ENCODE results near the gene COX20.

Gene COX20

DNA sequence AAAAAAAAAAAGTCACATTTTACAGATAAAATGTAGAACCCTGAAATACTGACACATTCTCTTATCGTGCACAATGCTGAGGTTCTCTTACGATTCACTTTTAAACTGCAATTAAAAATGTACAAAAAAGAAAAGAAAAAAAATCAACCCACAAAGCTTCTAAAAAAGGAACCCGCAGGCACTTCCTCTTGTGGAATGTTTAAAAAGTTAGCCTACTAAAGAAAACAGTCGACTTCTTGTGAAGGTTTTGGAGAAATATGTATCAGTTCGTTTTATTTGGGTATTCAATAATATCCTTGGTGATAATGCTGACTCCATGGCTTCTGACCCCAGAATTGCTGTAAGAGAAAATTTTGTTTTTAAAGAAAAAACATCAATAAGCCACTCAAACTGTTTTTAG, 18.7 kb downstream of the COX20 start:
- DNase-seq = no peak

DNA sequence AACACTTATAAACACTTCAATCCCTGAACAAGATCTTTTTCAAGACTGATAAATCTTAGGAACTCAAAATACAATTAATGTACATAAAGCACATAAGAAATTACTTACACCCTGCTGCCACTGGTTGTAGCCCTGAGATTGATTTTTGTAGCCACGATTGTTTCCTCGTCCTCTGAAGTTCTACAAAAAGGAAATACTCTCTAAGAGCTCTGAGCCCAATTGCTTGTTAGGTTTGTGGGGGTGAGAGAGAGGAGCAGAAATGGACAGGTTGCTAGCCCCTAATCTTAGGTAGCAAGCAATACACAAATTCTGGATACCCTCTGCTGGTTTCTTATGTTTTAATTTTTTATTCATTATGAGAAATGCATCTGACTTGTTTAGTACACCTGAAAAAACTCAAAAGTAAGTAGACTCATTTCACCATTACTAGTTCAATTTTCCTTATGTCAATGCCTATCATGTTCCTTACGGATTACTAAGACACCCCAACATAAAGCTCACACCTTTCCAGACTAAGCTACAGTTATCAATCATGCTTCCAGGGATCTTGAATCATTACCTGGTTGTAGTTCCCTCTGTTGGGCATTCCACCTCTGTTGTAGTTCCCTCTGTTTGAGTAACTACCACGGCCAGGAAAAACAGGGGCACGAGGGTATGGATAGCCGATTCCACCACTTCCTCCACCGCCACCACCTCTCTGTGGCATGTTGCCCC, 19.6 kb downstream of the COX20 start:
- DNase-seq = no peak

DNA sequence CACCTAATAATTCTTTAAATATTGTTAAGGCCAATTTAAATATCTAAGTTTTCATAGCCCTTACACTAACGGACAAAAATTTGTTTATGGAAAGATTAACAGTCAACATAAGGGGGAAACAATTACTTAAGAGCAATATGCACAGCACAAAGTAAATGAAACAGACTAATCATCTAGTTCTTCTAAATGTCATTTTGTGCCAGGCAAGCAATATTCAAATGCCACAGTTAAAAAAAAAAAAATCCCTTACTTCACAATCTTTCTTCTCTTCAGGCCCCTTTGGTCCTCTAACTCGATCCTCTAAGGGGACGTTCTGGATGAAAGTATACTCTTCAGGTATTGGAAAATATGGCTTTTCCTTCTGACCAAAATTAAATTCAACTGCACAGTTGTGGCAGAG, 22.3 kb downstream of the COX20 start:
- no peak for DNase-seq

DNA sequence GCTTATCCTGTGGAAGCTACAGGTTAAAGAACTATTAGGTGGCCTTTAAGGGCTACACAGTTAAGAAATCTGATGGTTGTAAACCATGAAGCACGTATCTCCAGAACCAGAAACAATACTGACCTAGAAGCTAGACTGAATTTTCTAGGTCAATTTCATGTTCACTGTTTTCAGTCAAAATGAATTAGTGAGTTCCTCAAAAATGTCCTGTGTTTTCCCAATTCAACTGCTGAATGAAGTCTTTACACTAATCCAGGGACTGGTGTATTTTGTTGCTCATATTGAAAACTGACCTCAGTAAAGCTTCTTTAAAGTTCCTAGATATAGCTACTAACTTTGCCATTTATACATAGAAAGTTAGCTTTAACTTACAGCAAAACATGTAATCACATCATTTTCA, 22.9 kb downstream of the COX20 start:
- DNase-seq = no peak

DNA sequence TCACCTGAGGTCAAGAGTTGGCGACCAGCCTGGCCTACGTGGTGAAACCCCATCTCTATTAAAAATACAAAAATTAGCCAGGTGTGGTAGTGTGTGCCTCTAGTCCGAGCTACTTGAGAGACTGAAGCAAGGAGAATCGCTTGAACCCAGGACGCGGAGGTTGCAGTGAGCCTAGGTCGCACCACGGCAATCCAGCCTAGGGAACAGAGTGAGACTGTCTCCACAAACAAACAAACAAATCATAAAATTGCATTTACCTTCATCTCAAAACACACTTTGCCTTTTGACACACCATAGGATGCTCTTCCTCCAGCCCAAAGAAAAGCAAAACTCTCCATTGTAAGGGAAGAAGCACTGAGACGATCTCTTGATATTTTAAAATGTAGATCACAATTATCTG, 24.6 kb downstream of the COX20 start:
- no peak for DNase-seq

DNA sequence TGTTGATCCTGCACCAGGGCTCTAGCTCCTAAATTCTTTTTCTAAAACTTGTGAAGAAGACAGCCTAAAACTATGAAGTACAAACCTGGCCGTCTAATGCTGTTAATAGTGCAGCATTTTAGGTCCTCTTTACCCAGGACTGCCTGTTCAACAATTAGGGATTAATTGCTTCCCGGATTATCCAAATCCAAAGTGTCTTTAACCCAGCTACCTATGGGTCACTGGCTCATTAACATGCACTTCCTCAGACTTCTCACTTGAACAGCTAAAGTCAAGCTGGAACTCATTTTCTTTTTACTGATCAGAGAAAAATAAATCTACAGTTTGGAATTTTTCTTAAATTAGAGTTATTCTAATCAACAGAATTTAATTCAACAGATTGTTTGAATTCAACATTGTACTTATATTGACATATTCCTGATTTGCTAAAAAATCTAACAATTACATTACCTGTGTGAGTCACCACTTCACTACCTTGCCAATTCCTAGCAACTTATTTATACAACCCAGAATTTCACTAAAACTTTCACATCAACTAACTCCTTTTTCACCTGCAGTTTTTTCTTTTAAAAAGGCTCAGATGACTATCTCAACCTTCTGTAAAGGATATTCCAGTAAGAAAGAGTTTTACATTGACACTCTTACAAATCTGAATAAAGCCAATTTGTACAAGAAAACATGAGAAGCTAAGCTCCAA, 25.6 kb downstream of the COX20 start:
- no peak for DNase-seq

DNA sequence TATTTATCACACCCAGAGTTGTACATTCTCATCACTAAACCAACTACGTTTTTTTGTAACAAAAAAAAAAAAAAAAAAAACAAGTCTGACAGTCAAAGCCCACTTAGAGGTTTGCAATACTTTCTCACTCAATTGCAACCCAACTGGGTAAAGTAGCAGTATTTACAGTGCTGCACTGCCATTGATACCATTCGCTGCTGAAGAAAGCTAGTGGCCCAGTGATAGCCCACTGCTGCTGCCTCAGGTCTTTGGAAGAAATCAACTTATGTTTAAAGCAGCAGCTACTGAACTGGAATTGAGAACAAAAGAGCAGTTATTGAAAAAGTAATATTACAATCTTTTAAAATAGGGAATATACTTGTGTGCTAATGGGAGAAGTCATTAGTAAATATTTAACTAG, 26.2 kb downstream of the COX20 start:
- DNase-seq = no peak

DNA sequence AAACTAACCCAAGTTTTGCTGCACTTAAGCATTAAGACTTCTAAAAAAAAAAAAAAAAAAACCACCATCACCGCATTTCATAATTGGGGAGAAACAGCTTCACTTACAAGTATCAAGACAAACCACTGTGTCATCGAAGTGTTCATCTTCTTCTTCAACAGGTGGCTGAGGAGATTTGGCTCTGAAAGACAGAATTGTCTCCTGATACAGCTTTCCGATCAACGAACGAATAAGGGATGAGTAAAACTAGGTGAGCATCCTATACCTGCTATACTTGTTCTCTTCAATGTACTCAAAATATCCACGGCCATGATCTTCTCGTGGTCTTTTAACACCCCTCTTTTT, 26.9 kb downstream of the COX20 start:
- DNase-seq = peak; percentile 57

DNA sequence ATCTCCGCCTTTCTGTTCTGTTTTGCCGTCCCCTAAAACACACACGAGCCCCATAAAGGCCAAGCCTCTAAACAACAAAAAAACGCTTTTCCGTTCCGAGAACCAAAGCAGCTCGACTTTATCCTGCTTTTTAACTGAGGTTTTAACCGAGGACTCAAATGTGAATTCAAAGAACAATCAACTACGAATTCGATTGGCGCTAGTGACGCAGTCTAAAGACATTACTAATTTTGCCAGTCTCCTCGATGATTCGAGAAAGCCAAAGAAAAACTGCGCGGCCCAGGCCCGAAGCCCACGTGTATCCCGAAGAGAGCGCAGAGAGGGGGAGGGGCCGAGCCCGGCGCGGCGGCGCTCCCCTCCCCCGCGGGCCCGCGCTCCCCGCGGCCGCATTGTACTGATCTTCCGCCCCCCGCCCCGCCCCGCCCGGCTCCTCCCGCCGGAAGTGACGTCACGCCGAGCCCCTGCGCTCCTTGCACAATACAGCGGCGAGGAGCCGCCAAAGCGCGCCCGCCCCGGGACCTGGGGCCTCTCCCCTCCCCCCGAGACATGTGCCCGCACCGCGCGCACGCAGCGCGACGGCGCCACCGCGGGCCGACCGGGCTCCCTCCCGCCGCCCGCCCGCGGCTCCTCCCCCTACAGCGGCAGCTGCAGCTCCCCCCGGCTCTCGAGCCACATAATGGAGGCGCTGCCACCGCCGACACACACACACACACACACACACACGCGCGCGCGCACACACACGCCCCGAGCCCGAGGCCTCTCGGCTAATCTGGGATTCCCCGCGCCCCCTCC, 27.4 kb downstream of the COX20 start:
- DNase-seq = peak; percentile 94

DNA sequence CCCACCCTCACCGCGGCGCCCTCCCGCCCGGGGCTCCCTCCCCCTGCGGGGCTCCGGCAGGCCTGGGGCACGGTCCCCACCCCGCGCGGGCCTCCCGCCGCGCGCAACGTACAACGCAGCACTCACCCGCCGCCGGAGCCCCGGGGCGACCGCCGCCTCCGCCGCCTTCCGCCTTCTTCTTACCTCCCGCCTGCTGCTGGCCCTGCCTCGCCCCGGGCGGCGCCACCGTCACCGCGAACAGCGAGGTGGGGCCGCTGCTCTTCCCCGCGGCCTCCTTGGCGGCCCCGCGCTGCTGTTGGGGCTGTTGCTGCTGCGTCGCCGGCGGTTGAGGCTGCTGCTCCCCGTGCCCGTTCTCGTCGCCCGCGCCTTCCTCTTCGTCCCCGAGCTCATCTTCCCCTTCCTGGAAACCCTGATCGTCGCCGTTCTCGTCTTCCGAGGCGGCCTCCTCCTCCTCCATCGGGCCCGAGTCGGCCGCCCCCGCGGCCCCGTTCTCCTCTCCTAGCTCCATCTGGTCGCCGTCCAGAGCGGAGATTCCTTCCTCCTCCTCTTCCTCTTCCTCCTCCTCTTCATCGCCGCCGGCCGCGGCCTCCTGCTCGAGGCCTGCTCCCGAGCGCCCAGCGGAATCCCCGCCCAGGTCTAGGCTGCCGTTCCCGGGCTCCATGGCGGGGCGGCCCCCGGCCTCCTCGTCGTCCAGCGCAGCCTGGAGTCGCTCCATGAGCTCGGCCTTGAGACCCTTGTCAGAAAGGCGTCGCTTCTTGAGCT, 28.2 kb downstream of the COX20 start:
- DNase-seq = no peak

DNA sequence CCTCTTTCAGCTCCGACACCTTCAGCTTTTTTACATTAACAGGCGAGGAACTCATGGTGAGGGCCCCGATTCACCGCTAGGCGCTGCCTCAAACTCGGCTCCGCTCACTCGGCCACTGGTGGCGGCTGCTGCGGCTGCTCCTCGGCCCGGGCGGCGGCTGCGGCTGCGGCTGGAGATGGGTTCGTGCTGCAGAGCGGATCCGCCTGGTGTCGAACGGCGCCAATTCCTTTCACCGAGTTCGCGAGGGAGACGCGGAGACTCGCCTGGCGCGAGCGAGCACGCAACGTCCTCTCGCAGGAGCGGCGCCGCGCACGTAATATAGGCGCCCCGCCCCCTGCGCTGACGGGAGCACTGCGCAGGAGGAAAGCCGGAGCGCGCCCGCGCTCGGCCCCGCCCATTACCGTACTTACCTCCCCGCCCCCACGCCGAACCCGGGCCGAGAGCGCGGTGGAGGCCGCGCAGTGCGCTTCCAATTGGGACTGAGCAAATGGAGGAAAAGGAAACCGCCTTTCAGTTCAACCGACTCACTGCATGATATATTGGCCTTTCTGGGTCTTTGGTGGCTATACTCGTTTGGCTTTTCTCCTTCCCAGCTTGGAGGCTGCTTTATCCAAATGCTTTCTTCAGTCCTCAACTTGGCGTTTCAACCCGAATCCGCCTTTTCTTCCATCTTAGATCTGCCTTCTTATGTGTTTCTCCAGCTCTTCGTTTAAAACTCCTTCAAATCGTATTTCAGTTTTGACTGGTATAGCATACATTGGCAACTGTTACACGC, 29.0 kb downstream of the COX20 start, which contains the start of gene HNRNPU:
Gene HNRNPU (minus strand): TSS at position 291 of the 775 bp plus-strand sequence. CDS start 236 bp downstream, at position 55.
- peak; percentile 97 for DNase-seq

DNA sequence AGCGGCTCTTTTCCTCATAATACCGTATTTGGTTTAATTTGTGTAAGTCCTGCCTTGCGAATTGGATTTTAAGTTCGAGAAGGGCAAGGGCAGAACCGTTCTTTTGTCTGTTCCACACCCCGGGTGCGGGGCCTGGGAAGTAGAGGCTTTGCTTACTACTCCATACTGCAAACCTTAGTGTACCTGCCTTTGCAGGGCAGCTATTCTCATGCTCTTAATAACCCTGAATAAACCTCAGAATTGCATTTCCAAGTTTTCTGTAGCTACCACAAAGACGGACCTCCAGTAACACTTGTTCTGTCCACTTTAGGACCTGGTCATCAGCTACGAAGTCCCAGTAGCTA, 29.5 kb downstream of the COX20 start:
- DNase-seq = no peak

DNA sequence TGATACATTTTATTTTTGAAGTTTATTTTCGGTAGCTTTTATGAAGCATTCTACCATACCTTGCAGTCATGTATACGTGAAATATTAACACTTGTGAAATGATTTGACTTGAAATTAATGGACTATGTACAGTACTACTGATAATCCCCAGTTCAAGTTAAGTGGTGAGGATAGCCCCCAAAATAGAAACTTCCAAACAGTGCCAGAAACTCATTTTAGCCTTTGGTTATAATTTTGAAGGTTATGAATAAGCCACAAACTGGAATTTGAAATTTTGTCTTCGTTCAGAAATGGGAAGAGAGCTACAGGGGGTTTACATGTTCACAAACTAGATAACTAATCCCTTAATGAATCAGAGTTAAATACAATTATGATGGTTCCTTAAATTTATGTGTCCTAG, 30.4 kb downstream of the COX20 start:
- DNase-seq = no peak

DNA sequence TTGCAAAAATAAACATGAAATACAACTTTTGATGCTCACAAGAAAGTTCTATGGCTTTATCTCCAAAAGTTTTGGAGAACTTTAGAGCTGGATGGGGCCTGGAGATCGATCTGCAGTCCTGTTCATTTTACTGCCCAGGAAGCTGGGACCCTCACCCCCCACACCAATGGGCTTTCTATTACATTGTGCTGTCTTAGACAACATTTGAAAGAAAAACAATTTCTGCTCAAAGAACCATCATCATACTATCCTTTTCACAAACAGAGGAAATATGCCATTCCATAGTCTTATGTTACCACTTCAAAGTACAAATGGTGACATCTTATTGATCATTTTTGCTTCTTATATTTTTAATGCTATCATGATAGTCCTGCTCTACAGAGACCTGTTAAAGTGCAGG, 30.9 kb downstream of the COX20 start:
- DNase-seq = no peak

DNA sequence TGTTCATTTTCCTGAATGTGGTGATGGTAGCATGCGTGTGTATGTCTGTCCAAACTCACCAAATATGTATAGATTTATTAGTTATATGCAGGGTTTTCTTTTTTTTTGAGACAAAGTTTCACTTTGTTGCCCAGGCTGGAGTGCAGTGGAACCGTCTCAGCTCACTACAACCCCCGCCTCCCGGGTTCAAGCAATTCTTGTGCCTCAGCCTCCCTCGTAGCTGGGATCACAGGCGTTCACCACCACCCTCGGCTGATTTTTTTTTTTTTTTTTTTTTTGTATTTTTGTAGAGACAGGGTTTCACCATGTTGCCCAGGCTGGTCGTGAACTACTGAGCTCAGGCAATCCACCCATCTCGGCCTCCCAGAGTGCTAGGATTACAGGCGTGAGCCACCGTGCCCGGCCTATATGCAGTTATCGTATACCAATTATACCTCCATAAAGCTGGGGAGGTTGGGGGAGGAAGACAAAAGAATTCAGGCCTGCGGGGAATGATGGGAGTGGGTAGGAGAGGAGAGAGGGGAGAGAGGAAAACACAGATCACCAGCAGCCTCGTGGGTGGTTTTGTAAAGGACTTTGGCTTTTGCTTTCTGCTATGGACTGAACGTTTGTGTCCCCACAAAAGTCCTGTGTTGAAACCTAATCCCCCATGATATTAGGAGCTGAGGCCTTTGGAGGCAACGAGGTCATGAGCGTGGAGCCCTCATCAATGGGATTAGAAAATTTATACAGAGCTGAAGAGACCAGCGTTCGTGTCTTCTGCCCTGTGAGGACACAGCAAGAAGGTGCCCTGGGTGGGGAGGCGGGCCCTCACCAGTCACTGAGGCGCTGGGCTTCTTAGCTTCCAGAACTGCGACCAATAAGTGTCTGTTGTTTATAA, 33.3 kb downstream of the COX20 start:
- DNase-seq = no peak

DNA sequence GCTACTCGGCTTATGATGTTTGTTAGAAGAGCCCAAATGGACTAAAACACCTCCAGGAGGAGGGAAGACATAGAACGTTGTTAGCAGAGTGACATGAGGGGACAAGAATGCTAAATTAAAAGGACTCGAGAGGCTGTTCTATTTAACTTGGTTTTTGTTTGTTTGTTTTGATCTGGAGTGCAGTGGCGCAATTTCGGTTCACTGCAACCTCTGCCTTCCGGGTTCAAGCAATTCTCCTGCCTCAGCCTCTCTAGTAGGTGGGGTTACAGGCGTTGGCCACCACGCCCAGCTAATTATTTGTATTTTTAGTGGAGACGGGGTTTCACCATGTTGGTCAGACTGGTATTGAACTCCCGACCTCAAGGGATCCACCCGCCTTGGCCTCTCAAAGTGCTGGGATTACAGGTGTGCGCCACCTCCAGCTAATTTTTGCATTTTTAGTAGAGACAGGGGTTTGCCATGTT, 33.9 kb downstream of the COX20 start:
- no peak for DNase-seq

DNA sequence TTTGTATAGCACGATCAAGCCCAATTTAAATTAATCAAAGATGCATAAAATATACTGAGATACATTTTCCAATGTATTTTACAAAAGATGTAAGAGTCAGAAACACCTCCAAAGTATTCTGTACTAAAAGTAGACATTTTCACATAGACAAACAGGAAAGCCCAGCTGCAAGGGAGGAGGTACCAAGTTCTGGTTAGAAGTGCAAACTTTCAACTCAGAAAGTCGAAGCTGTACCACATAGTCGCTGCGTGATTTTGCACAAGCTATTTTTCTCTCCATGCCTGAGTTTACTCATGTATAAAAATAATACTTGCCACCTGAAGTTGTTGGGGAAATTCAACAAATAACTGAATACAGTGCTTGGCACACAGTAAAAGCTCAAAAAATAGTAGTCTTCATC, 34.5 kb downstream of the COX20 start:
- no peak for DNase-seq

DNA sequence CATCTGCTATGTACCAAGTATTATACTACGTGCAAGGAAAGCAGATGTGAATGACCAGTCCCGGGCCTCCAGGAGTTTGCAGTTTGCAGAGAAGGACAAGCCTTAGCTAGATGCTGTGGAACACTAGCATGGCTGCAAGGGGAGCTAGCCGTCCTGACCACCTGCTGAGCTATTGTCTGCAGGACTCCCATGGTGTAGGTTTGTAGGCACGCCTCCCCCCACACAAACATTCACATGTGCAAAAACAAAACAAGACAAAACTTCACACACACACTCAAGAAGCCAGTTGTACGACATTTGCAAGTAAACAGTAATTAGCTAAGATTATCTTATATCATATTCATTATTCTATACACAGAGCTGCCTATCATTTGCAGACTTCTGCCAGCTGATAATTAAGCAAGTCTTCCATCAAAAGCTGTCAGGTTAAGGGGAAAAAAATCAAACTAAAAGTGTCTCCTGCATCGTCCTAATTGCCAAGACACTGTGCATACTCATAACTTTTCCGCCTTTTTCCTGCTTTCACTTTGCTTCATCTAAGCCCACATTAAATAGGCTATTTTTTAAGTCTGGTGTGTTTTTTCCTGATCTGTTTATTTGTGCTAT, 39.6 kb downstream of the COX20 start:
- no peak for DNase-seq

DNA sequence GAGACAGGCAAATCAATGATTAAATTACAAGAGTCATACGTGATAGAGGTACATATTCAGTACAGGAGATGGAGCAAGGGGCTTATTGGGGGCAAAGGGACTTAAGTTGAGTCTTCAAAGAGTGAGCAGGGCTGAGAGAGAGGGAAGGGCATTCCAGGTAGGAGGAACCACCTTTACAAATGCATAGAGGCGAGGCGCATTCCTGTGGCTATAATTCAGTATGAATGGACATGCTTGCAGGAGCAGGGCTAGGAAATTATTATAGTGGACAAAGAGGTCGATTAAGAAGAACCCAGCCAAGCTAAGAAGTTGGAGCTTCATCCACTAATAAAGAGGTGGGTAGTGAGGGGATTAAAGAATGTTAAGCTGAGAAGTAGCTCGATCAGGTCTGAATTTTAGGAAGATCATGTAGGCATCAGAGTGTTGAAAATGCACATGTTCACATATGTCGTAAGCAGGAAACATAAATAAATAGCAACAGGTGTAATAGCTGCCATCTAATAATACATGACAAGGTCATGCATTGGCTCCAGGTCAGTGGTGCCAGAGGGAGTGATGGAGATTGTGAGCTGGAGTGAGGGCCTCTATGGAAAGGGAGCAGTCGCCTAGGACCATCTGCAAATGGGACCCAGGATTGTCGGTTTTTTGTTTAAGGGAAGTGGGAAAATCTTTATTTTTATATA, 40.9 kb downstream of the COX20 start:
- DNase-seq = no peak

DNA sequence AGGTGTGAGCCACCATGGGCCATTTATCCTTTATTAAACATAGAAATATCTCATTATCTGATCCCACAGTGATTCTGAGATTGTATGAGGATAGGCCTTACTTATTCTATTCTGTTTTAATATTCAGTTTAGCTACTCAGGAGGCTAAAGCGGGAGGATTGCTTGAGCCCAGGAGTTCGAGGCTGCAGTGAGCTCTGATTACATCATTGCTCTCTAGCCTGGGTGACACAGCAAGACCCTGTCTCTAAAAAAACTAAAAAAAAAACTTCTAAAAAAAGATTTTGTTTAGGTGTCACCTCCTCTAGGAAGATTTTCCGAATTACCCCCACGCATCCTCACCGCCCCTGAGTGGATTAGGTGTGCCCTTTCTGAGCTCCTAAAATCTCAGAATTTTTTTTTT, 43.2 kb downstream of the COX20 start:
- DNase-seq = no peak

Measured in central memory CD4-positive, alpha-beta T cell (primary cell).